HepG2 (cell line): ENCODE measurements around the gene GTF2I. TPM values are rescaled to one million over a fixed set of nuclear protein-coding genes. Genes with fewer than 3 reads are reported as not detected.
"Not testable (repeated sequence)": the region's sequence is repeated elsewhere in the genome, so short reads cannot be mapped to it uniquely, and the experiment has no call there.

Experiments used
- ATAC-seq: fragments of 200-7000 bp; cut with Tn5 transposase; 3 replicates; pipeline ENCODE4 v1.9.1; 2020; ENCODE audit warnings: mild to moderate bottlenecking, moderate library complexity
- BruUV-seq: library from RNA; stranded (reverse); fragments of 400-500 nt; replicated peaks from 2 replicates; lab custom pipeline; 2021; lab: Mats Ljungman, UMichigan
- CTCF ChIA-PET: fragments of 300-600 bp; formaldehyde crosslinking; extraction: SDS; loops from one replicate; lab custom pipeline; 2021; ENCODE audit warnings: low total read pairs, inconsistent platforms, low intra/inter-chr PET ratio; lab: Yijun Ruan, JAX
- POLR2A ChIA-PET: fragments of 350-600 bp; sonication (Branson Sonifier 250); formaldehyde crosslinking; loops from one replicate; lab custom pipeline; 2020; ENCODE audit warnings: antibody characterized with exemption, inconsistent platforms; lab: Yijun Ruan, JAX
- DNase-seq: peaks from one replicate; pipeline ENCODE4 v3.0.0-alpha.2; 2015; ENCODE audit warnings: low spot score
- FAIRE-seq: peaks from 3 replicates; lab custom pipeline; 2011; peaks lifted over from hg19 to GRCh38; lab: Jason Lieb, UNC
- H2AFZ ChIP-seq: one replicate; pipeline ENCODE4 v1.6.1; 2011; ENCODE audit warnings: low read length, inconsistent platforms
- H3K27ac ChIP-seq: fragments of 300-600 bp; 3 replicates; pipeline ENCODE4 v1.8.0; 2011; ENCODE audit warnings: mixed run types, mild to moderate bottlenecking, mixed read lengths, low read length, inconsistent platforms; ENCODE audit not compliant: insufficient read depth; ENCODE audit errors: extremely low read length
- H3K27me3 ChIP-seq, 2 experiments: fragments of 200-600 bp in 1 of 2; 2 replicates in 1 of 2; 3 replicates in 1 of 2; pipeline versions ENCODE4 v1.6.0 to v1.8.0; 2011; ENCODE audit warnings: low read length in 2 of 2, mild to moderate bottlenecking in 2 of 2, moderate library complexity in 2 of 2, inconsistent platforms in 1 of 2; ENCODE audit not compliant: insufficient read depth in 2 of 2, control insufficient read depth in 1 of 2
- H3K36me3 ChIP-seq, 2 experiments: fragments of 200-600 bp in 1 of 2; replicated peaks in 1 of 2; 2 replicates in 1 of 2; 3 replicates in 1 of 2; pipeline versions ENCODE4 v1.5.1 to v1.8.0; 2011; ENCODE audit warnings: low read length in 2 of 2, inconsistent platforms in 1 of 2; ENCODE audit not compliant: insufficient read depth in 2 of 2, control insufficient read depth in 1 of 2
- H3K4me1 ChIP-seq: 2 replicates; pipeline ENCODE4 v1.5.1; 2012; ENCODE audit warnings: low read length, inconsistent platforms; ENCODE audit not compliant: insufficient read depth
- H3K4me2 ChIP-seq: 2 replicates; pipeline ENCODE4 v1.6.0; 2011; ENCODE audit warnings: low read depth, low read length, inconsistent platforms
- H3K4me3 ChIP-seq, 3 experiments: fragments of 200-600 bp in 1 of 3; sonication (generic), shearing (Covaris generic) in 1 of 3; replicated peaks in 1 of 3; 2 replicates each; pipeline ENCODE4 v1.5.1; 2011 to 2016; ENCODE audit warnings: low read length in 3 of 3, inconsistent platforms in 2 of 3, low read depth in 2 of 3, mild to moderate bottlenecking in 2 of 3, control low read depth in 1 of 3, mixed read lengths in 1 of 3; ENCODE audit not compliant: insufficient read depth in 1 of 3
- H3K79me2 ChIP-seq: one replicate; pipeline ENCODE4 v1.6.1; 2011; ENCODE audit warnings: low read length, inconsistent platforms; ENCODE audit not compliant: insufficient read depth
- H3K9ac ChIP-seq: 2 replicates; pipeline ENCODE4 v1.6.0; 2011; ENCODE audit warnings: mild to moderate bottlenecking, low read depth, low read length, inconsistent platforms; ENCODE audit not compliant: insufficient read depth
- H3K9me3 ChIP-seq: 2 replicates; pipeline ENCODE4 v1.5.1; 2012; ENCODE audit warnings: mild to moderate bottlenecking, low read length
- H4K20me1 ChIP-seq: 2 replicates; pipeline ENCODE4 v1.6.0; 2011; ENCODE audit warnings: inconsistent platforms, mild to moderate bottlenecking, low read length, moderate library complexity; ENCODE audit not compliant: insufficient read depth
- AGO2 ChIP-seq: fragments of 200-400 bp; formaldehyde crosslinking; optimal IDR thresholded peaks from 2 replicates; pipeline ENCODE3; 2017; ENCODE audit warnings: mild to moderate bottlenecking, low read depth, low read length, moderate library complexity
- GATAD1 ChIP-seq: IDR thresholded peaks from 2 replicates; pipeline ENCODE4 v1.6.1; 2016; ENCODE audit warnings: missing genetic modification reagents, missing compliant biosample characterization
- RBM22 ChIP-seq: fragments of 200-400 bp; formaldehyde crosslinking; optimal IDR thresholded peaks from 2 replicates; pipeline ENCODE3; 2017; ENCODE audit warnings: mild to moderate bottlenecking, low read length, moderate library complexity
- ZNF121 ChIP-seq: sonication (generic); formaldehyde crosslinking; IDR thresholded peaks from 2 replicates; pipeline ENCODE4 v1.5.0; 2020; ENCODE audit warnings: mild to moderate bottlenecking, missing genetic modification reagents
- WGBS: methylation state at CpG from one replicate; pipeline ENCODE4 v1.1.6; 2017; ENCODE audit warnings: low lambda C conversion rate; 5-methylcytosine and 5-hydroxymethylcytosine counted together
- in situ Hi-C: cut with HindIII; loops from 2 replicates; pipeline ENCODE4 v1.10.0; 2017; ENCODE audit warnings: low pct_unique_long_range_greater_than_20kb; ENCODE audit not compliant: extremely low pct_ligation_motif_present
- intact Hi-C: fragments of 100-400 bp; cut with micrococcal nuclease; formaldehyde crosslinking; loops from one replicate; pipeline ENCODE4 v1.10.0; 2022; ENCODE audit not compliant: unreplicated experiment
- polyA plus RNA-seq, 8 experiments: library from polyadenylated mRNA; depleted of rRNA in 3 of 8; stranded (reverse) in 7 of 8; unstranded in 1 of 8; fragments of >200 nt; fragmentation: Illumina TruSeq in 4 of 8; extraction: Trizol in 4 of 8; gene quantifications; 2 replicates each; pipeline versions ENCODE4 v1.2.1 to v1.2.3, GENCODE V29; 2011 to 2016; ENCODE audit warnings: low read depth in 4 of 8, missing spikeins in 1 of 8, mixed read lengths in 1 of 8; ENCODE audit not compliant: insufficient read depth in 1 of 8
- total RNA-seq, 5 experiments: library from RNA; depleted of rRNA; stranded (reverse); fragments of >200 nt; fragmentation: Illumina TruSeq; extraction: Trizol; gene quantifications; 2 replicates each; pipeline ENCODE4 v1.2.3, GENCODE V29; 2016; ENCODE audit warnings: low read depth in 1 of 5

GTF2I gene
- total and polyA plus RNA-seq, 2 of the 13 experiments (the other 11 are each of a cell fraction or from before 2014, with no cell fraction given), result 74.6 to 125 TPM

- intact Hi-C loops, ATAC-seq, H4K20me1 ChIP-seq, H2AFZ ChIP-seq, H3K27me3 ChIP-seq, H3K9me3 ChIP-seq, H3K4me2 ChIP-seq, POLR2A ChIA-PET, in situ Hi-C loops, BruUV-seq, H3K9ac ChIP-seq, H3K4me1 ChIP-seq, FAIRE-seq, CTCF ChIA-PET, H3K79me2 ChIP-seq, H3K4me3 ChIP-seq, H3K27ac ChIP-seq, DNase-seq: not testable (repeated sequence)
- WGBS, result over 99% methylated on average over 6 of the region's 6 CpGs
- TF ChIP-seq ZNF121 (CRISPR knock-in tag), result peak; percentile 67; the same call in 1 of the 2 replicates
- peaks cover 22 to 88% of the 10 kb centered on the region in 2 experiments for H3K36me3 ChIP-seq
These were observed 46.9 kb downstream of the GTF2I start for GRCh38 chr7:74704419-74704818.

- ATAC-seq (no peak), DNase-seq (no peak)
- WGBS, result 97% methylated on average over 12 of the region's 12 CpGs
These were observed 49.7 kb downstream of the GTF2I start for GRCh38 chr7:74707238-74707637.

More at GRCh38 chr7:74707238-74707637, 49.7 kb downstream of the GTF2I start:
- no peak overlapping the region for H3K27ac ChIP-seq
- no TSS peak for BruUV-seq
- H4K20me1 ChIP-seq, result 0 out of 2 replicates have a peak, but pooled peaks cover 4% of the 10 kb centered on the region
- H3K36me3 ChIP-seq, result peaks cover 28 to 92% of the 10 kb centered on the region in 2 experiments
- H2AFZ ChIP-seq, result no peak overlapping the region
- H3K9ac ChIP-seq, result no peak overlapping the region
- no peak for FAIRE-seq
- no peaks in the 10 kb centered on the region for H3K79me2 ChIP-seq
- no peak overlapping the region for H3K4me3 ChIP-seq
- POLR2A ChIA-PET, result no interaction called here
- H3K9me3 ChIP-seq, result no peaks in the 10 kb centered on the region
- CTCF ChIA-PET, result no interaction called here
- H3K4me2 ChIP-seq, result no peak overlapping the region
- in situ Hi-C loops, result no loop called here
- H3K4me1 ChIP-seq, result no peaks in the 10 kb centered on the region
- TF ChIP-seq GATAD1 (no peak), RBM22 (peak; percentile 86), AGO2 (peak; percentile 51)
- no peaks in the 10 kb centered on the region for H3K27me3 ChIP-seq
- intact Hi-C loops, result no loop called here
